Pancreas (tissue), 10 donors: ENCODE results near the gene CACNA1I. TPM values are rescaled to one million over a fixed set of nuclear protein-coding genes. Genes with fewer than 3 reads are reported as not detected.
A peak's percentile ranks its signal among the peaks of the same experiment; 100 is the strongest.

Source experiments
- ATAC-seq, 4 donors: fragments of 200-7000 bp; cut with Tn5 transposase; one replicate each; pipeline versions ENCODE4 v1.8.0 to v1.9.1; 2020; ENCODE audit warnings: mild to moderate bottlenecking in 4 of 4, moderate library complexity in 4 of 4
- DNase-seq, 6 donors: peaks; one replicate each; pipeline ENCODE4 v3.0.0-alpha.2; 2020
- FAIRE-seq: peaks from 2 replicates; lab custom pipeline; 2012; peaks lifted over from hg19 to GRCh38; lab: Jason Lieb, UNC
- H3K27ac ChIP-seq, 4 donors: fragments of 200-600 bp; sonication (generic); 1 replicate in 3 of 4; 2 replicates in 1 of 4; pipeline versions ENCODE4 v1.5.0 to v1.8.0; 2020
- H3K27me3 ChIP-seq, 4 donors: fragments of 200-600 bp; one replicate each; pipeline ENCODE4 v1.8.0; 2021
- H3K36me3 ChIP-seq, 3 donors: fragments of 200-600 bp; sonication (generic) in 1 of 3; one replicate each; pipeline versions ENCODE4 v1.5.0 to v1.8.0; 2020 to 2021
- H3K4me1 ChIP-seq, 3 donors: fragments of 200-600 bp; one replicate each; pipeline ENCODE4 v1.8.0; 2021
- H3K4me3 ChIP-seq, 4 donors: fragments of 200-600 bp; sonication (generic) in 2 of 4; one replicate each; pipeline versions ENCODE4 v1.5.0 to v1.8.0; 2020 to 2021
- H3K9me3 ChIP-seq, 4 donors: fragments of 200-600 bp; one replicate each; pipeline ENCODE4 v1.8.0; 2021
- CTCF ChIP-seq, 4 donors: fragments of 200-600 bp; sonication (generic) in 3 of 4; IDR thresholded peaks; one replicate each; pipeline versions ENCODE4 v1.5.0 to v1.8.0; 2021; ENCODE audit warnings: antibody characterized with exemption in 4 of 4
- WGBS, 2 donors: extraction: QIAGEN DNeasy Blood & Tissue Kit; methylation state at CpG; one replicate each; pipeline ENCODE4 v1.1.7; 2013; 5-methylcytosine and 5-hydroxymethylcytosine counted together
- intact Hi-C, 3 donors: fragments of 100-400 bp; cut with DNase I; formaldehyde crosslinking; loops; one replicate each; pipeline versions ENCODE4 v1.11.1 to v1.14.2; 2022
- polyA plus RNA-seq, 2 donors: library from polyadenylated mRNA; stranded (reverse); fragments of 200-250 nt; gene quantifications; one replicate each; pipeline ENCODE4 v1.2.3, GENCODE V29; 2013
- total RNA-seq, 6 donors: library from RNA; stranded (reverse); fragmentation: NEBNext Ultra II Directional in 4 of 6; extraction: Animal tissue kit (Norgen Biotek cat#: 25700) in 4 of 6; gene quantifications; one replicate each; pipeline versions ENCODE4 v1.2.1 to v1.2.4, GENCODE V29; 2021 to 2023
- donor health status: healthy with polysubstance abuse.
- donor health status: DM: no; HTN: no; CAD: no; lungs with moderate emphysema.
- donor health status: DM: no; HTN: no; CAD: no.
- donor health status: control.
- donor health status: control.
- donor health status: Bipolar disorder and iron deficiency.
- donor health status: DM: yes; HTN: yes; CAD: no.
- donor health status: DM: no; HTN: no; CAD: no.
- donor health status: DM: no; HTN: no; CAD: no.
- donor health status: DM: yes; HTN: yes; CAD: no.

The CACNA1I gene
- total and polyA plus RNA-seq, 8 donors, result 0.04 to 0.21 (median 0.07) TPM

- ATAC-seq (peak in 1 of 4 donors; percentile 48), DNase-seq (peak in 1 of 6 donors; percentile 22), FAIRE-seq (no peak)
- TF ChIP-seq CTCF (IDR thresholded peaks at IDR 0.05), result no peak
- Histone ChIP-seq H3K9me3 (no peaks in the 10 kb centered on the region), H3K4me3 (no peak overlapping the region), H3K27me3 (no peaks in the 10 kb centered on the region), H3K36me3 (no peaks in the 10 kb centered on the region), H3K4me1 (no peaks in the 10 kb centered on the region), H3K27ac (no peak overlapping the region)
- intact Hi-C loops, result no loop called here
- WGBS, 2 donors, result 56 to 64% methylated on average over 15 of the region's 15 CpGs
These were observed 85.3 kb downstream of the CACNA1I start for GRCh38 chr22:39655831-39656230.

- peaks cover 0 to 8% (median 0%) of the 10 kb centered on the region in 4 donors for H3K27me3 ChIP-seq
These were observed 86.2 kb downstream of the CACNA1I start for GRCh38 chr22:39656495-39657490.

GRCh38 chr22:39658367-39658766 is 87.8 kb downstream of the CACNA1I start:
- Histone ChIP-seq H3K27ac (no peak overlapping the region), H3K4me1 (no peaks in the 10 kb centered on the region), H3K4me3 (no peak overlapping the region), H3K9me3 (no peaks in the 10 kb centered on the region), H3K27me3 (peaks cover 0 to 21% (median 1%) of the 10 kb centered on the region in 4 donors), H3K36me3 (no peaks in the 10 kb centered on the region)
- intact Hi-C loops, result no loop called here
- no peak for DNase-seq
- no peak for ATAC-seq
- no peak for TF ChIP-seq CTCF (IDR thresholded peaks at IDR 0.05)
- whole genome bisulfite sequencing, 2 donors, result 62 to 70% methylated on average over 10 of the region's 10 CpGs
- no peak for FAIRE-seq

More at GRCh38 chr22:39656495-39657490, 86.2 kb downstream of the CACNA1I start:
- intact Hi-C loops, result no loop called here
- Histone ChIP-seq H3K9me3 (no peaks in the 10 kb centered on the region), H3K4me3 (no peak overlapping the region), H3K36me3 (no peaks in the 10 kb centered on the region), H3K4me1 (no peaks in the 10 kb centered on the region), H3K27ac (no peak overlapping the region)
- TF ChIP-seq CTCF (IDR thresholded peaks at IDR 0.05), result no peak
- FAIRE-seq (no peak), ATAC-seq (peak in 2 of 4 donors; percentile 64 to 65), DNase-seq (peak in 1 of 6 donors; percentile 18)
- 52 to 55% methylated on average over 17 of the region's 17 CpGs for WGBS, 2 donors

GRCh38 chr22:39658806-39659463 is 88.4 kb downstream of the CACNA1I start:
- 82 to 86% methylated on average over 18 of the region's 18 CpGs for WGBS, 2 donors
- FAIRE-seq (no peak), DNase-seq (peak in 1 of 6 donors; percentile 44), ATAC-seq (no peak)
- Histone ChIP-seq H3K36me3 (no peaks in the 10 kb centered on the region), H3K27me3 (peaks cover 0 to 23% (median 1%) of the 10 kb centered on the region in 4 donors), H3K27ac (no peak overlapping the region), H3K9me3 (no peaks in the 10 kb centered on the region), H3K4me1 (no peaks in the 10 kb centered on the region), H3K4me3 (no peak overlapping the region)
- intact Hi-C loops, result no loop called here
- TF ChIP-seq CTCF (IDR thresholded peaks at IDR 0.05), result no peak
